Measurements from ENCODE around the gene FPR2. TPM values are rescaled to one million over a fixed set of nuclear protein-coding genes. Genes with fewer than 3 reads are reported as not detected.

The FPR2 gene
- total RNA-seq, 4 donors from 2014 or later, result 0.82 to 3.9 (median 1.3) TPM

DNA sequence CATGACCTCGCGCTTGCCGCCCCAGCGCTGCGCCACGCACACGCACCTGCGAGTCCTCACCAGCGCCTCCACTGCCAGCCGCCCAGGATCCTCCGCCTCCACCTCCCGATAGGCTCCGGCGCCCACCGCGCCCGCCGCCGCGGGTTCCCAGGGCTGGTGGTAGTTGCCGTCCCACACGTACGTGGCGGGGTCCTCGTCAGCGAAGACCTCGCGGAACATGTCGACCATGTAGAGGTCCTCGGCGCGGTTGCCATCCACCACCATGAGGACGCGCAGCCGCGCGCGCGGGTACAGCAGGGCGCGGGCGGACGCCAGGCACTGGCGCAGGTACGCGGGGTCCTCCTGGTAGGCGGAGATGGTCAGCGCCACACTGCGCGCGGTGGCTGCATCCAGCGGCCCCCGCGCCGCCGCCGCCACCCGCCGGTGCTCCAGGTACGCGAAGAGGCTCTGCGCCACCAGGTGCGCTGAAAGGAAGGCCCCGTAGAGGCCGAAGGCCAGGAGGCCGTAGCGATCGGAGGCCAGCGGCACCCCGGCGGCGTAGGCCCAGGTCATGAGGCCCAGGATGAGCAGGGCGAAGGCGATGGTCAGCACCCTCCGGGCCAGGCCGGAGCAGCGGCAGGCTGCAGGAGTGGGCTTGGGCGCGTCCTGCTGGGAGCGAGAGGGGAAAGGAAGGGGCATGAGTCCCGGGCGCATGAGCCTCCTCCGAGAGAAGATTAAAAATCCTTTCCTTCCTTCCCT, 41.6 kb upstream of the FPR2 start:
- TF ChIP-seq, protein P1, sequence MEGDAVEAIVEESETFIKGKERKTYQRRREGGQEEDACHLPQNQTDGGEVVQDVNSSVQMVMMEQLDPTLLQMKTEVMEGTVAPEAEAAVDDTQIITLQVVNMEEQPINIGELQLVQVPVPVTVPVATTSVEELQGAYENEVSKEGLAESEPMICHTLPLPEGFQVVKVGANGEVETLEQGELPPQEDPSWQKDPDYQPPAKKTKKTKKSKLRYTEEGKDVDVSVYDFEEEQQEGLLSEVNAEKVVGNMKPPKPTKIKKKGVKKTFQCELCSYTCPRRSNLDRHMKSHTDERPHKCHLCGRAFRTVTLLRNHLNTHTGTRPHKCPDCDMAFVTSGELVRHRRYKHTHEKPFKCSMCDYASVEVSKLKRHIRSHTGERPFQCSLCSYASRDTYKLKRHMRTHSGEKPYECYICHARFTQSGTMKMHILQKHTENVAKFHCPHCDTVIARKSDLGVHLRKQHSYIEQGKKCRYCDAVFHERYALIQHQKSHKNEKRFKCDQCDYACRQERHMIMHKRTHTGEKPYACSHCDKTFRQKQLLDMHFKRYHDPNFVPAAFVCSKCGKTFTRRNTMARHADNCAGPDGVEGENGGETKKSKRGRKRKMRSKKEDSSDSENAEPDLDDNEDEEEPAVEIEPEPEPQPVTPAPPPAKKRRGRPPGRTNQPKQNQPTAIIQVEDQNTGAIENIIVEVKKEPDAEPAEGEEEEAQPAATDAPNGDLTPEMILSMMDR (IDR thresholded peaks at IDR 0.05; ENCODE audit: low read depth), result no peak

DNA sequence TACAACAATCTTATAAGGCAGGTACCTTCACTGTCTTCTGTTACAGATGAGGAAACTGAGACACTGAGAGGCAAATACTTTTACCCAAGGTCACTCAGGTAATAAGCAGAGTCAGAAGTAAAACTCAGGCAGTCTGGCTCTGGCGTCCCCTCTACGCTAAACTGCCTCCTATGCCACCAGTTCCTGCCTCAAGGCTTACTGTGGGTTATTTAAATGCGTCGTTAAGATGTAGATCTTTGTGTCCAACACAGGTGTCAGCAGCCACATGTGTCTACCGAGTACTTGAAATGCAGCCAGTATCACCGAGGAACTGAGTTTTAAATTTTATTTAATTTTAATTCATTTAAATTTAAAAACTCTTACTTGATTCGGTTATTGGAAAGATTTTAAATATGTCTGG, 39.1 kb upstream of the FPR2 start:
- TF ChIP-seq, protein P1 (IDR thresholded peaks at IDR 0.05; ENCODE audit: low read depth), result no peak

DNA sequence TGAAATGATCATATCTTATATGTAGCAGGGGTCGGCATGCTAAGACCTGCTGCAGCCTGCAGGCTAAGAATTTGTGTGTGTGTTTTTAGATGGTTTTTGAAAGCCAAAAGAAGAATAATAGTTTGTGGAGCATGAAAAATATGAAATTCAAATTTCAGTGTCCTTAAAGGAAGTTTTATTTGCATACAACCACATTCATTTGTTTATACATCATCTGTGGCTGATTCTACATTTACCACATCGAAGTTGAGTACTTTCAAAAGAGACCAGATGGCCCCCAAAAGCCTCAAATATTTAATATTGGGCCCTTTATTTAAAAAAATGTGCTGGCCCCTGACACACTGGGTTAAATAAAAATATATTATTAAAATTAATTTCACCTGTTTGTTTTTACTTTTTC, 38.5 kb upstream of the FPR2 start:
- TF ChIP-seq, protein P1 (IDR thresholded peaks at IDR 0.05; ENCODE audit: low read depth), result no peak

DNA sequence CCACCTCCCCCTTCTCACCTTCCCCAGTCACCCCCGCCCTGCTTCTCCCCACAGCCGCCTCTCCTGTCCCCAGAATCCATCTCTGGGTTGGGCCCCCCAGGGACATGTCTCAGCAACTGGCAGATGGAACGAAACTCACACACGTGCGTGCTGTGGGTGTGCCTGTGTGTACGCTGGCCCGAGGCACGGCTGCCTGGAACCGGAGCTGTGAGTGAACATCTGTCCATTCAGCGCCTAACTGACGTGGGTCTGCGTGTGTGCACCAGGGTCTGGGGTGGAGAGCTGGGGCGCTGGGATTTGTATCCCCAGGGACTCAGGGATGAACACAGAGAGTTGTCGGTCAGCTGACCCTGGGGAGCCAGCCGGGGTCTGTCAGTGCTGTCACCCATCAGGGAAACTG, 36.4 kb upstream of the FPR2 start:
- TF ChIP-seq, protein P1 (IDR thresholded peaks at IDR 0.05; ENCODE audit: low read depth), result no peak

DNA sequence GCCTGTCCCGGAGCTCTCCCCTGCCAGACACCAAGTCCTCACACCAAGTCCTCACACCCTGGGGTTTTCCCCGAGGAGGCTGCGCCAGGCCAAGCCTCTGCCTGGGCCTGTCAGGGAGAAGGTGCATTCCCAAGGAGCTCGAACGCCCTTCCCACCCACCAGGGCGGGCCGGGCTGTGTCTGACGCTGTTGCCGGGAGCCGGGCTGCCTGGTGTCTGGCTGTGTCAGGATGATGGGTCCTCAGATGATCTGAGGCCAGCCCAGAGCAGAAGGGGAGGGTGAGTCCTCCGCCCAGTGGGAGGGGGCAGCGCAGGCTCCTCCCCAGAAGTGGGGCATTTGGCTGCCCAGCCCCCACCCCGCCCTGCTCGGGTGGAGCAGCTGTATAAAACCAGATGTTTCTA, 34.9 kb upstream of the FPR2 start:
- TF ChIP-seq, protein P1 (IDR thresholded peaks at IDR 0.05; ENCODE audit: low read depth), result no peak

DNA sequence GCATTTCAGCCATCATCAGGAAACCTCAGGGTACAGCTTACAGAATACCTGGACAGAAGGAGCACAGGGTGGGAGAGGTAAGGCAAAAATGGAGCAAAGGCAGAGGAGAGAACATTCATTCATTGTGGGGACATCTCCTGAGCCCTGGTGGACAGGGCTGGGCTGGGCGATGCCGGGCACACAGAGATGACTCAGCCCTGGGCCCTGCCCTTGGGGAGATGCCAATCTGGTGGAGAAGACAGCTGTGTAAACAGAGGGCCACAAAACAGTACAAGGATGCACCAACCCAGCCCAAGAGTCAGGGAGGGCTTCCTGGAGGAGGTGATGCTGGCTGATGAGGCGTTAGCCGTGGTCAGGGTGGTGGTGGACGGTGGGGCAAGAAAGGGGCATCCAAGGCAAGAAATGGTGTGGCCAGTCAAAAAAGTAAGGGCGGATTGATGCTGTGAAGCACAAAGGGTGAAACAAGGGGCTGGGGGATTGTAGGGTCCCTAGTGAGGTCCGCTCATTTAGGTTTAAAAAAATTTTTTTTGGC, 33.6 kb upstream of the FPR2 start:
- TF ChIP-seq, protein P1 (IDR thresholded peaks at IDR 0.05; ENCODE audit: low read depth), result no peak

DNA sequence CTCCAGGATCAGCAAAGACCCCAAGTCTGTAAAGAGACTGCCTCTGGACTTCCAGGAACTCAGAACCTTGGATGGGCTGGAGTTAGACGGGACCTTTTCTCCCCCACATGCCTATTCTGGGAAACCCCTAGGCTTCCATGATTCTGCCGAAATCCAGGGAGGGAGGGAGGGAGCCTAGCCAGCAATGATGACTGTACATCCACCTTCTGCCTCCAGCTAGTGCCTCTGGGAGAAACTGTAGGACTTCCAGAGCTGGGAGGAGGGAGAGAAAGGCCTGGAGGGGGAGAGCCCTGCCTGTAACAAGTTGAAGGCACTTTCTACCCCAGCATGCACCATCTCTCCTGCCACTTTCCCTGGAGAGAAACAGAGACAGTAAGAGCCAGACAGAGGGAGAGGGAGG, 31.2 kb upstream of the FPR2 start:
- TF ChIP-seq, protein P1 (IDR thresholded peaks at IDR 0.05; ENCODE audit: low read depth), result no peak
